Smooth muscle cell of the brain vasculature (primary cell): ENCODE measurements around the gene PDHA1.

Source experiments
- DNase-seq: peaks from one replicate; pipeline ENCODE4 v3.0.0-alpha.2; 2012; ENCODE audit warnings: low read depth, low spot score

Gene PDHA1

GRCh38 chrX:19375546-19375945 is 31.8 kb downstream of the PDHA1 start:
- no peak for DNase-seq

GRCh38 chrX:19377799-19378198 is 34.1 kb downstream of the PDHA1 start:
- DNase-seq: no peak

GRCh38 chrX:19381326-19381725 is 37.6 kb downstream of the PDHA1 start:
- DNase-seq: no peak

- no peak for DNase-seq
Observed at GRCh38 chrX:19382555-19383145, 38.9 kb downstream of the PDHA1 start.

- no peak for DNase-seq
Observed at GRCh38 chrX:19386679-19387078, 43.0 kb downstream of the PDHA1 start.

- DNase-seq: no peak
Observed at GRCh38 chrX:19388064-19388679, 44.4 kb downstream of the PDHA1 start.

- DNase-seq: no peak
Observed at GRCh38 chrX:19388741-19389140, 45.0 kb downstream of the PDHA1 start.

- no peak for DNase-seq
Observed at GRCh38 chrX:19389227-19389845, 45.6 kb downstream of the PDHA1 start.

- DNase-seq: no peak
Observed at GRCh38 chrX:19392078-19392477, 48.4 kb downstream of the PDHA1 start.

- no peak for DNase-seq
Observed at GRCh38 chrX:19392703-19393102, 49.0 kb downstream of the PDHA1 start.

GRCh38 chrX:19403696-19404095 is 60.0 kb downstream of the PDHA1 start:
- DNase-seq: no peak

GRCh38 chrX:19410259-19410658 is 66.5 kb downstream of the PDHA1 start:
- DNase-seq: no peak
